M059J (cell line): ENCODE data around the gene DDX59. TPM values are rescaled to one million over a fixed set of nuclear protein-coding genes. Genes with fewer than 3 reads are reported as not detected.

ENCODE experiments used
- DNase-seq: peaks from one replicate; pipeline ENCODE4 v3.0.0-alpha.2; 2012; ENCODE audit warnings: low read depth
- total RNA-seq: library from RNA; depleted of rRNA; stranded (reverse); fragments of >200 nt; shearing (Covaris generic); gene quantifications from 2 replicates; pipeline ENCODE4 v1.2.3, GENCODE V29; 2014; rRNA removed

DDX59 gene
- 18.1 and 30.1 TPM in 2 replicates for total RNA-seq

- peak; percentile 97 for DNase-seq
These were observed at the start of gene DDX59 for GRCh38 chr1:200669314-200670241. Gene DDX59, minus strand, starts transcription at chr1:200669907. Its CDS starts 3,167 bp downstream, at chr1:200666740.

DNA sequence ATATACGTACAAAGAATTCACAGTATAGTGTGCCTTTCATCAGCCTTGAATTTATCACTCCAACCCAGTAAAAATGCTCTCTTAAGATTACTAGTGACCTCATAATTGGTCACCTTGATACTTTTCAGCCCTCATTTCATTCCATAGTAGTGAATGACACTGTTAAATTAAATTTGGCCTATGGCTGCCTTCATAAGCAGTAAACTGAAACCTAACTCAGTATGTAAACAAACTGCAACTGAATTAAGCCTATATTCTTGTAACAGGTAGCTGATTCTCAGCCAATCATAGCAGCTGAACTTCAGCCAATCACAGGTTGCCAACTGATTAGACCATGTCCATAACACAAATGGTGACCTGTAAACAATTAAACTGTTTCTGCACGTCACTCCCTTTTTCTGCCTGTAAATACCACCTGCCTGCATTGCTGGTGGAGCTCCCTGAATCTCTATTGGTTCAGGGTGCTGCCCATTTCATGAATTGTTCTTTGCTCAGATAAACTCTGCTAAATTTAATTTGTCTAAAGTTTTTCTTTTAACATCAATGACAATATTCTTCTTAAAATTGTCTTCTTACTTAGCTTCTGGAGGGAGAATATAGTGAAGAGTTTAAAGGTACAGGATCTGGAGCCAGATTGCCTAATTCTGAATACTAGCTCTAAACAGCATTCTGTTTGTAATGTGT, 44.9 kb upstream of the DDX59 start:
- DNase-seq, result no peak

DNA sequence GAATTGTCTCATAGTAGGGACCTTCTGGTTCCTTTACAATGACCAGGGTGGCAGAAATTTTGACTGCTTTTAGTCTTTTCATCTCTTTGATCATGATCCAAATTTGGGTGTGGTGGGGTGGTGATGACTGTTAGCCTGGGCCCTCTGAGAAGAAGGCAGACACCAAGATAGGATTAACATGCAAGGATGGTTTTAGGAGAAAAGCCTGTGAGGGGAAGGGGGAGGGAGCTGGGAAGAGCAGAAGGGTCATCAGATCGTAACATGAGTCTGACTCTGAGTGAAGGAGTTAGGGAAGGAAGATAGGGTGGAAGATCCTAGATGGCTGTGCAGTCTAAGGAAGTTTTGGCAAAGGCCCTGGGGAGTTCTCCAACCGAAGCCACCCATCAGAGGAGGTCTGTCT, 40.5 kb upstream of the DDX59 start:
- no peak for DNase-seq

DNA sequence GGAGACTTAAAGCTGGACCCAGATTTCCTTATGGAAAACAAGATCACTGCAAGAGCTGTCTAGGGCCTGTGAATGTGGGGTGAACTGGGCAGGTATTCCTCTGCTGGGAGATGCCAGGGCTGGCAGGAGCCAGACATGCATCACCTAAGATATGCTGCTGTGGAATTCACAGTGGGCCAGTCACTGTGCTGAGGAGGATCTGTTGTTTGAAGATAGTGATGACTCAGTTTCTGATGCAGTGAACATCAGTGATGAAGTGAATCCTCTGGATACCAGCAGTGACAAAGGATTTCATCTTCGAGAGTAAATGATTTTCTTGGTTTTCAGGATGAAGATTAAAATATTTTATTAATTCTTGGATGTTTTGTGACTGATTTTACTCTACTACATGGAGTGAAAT, 39.1 kb upstream of the DDX59 start:
- peak; percentile 16 for DNase-seq

DNA sequence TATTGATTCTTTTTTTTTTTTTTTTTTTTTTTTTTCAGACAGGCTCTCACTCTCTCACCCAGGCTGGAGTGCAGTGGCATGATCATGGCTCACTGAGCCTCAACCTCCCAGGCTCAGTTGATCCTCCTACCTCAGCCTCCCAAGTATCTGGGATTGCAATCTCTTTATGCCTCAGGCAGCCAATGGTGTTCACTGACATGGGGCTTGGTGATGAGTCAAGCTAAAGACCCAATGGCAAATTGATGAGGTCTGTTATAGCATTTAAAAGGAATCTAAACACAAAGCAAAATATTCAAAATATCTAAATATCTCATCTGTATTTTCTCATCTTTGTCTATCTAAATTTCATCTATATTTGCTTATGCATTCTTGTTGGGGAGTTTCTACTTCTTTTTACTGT, 38.5 kb upstream of the DDX59 start:
- no peak for DNase-seq

DNA sequence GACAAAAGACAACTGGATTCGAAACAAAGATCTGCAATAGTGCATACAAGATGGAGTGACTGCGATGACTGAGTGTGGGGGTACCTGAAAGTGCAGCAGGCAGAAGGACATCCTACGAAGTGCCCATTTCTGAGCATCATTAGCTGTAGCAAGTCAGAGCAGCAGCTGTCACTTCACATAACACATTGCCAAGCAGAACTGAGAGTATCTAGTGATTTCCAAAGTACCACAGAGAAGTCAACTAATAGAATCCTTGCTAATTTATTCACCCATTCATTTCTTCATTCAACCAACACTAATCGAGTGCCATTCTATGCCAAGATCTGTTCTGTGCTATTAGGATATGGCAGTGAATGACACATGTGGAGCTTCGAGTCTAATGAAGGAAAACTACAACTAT, 37.4 kb upstream of the DDX59 start:
- no peak for DNase-seq

- DNase-seq, result no peak
These were observed 36.6 kb upstream of the DDX59 start for GRCh38 chr1:200706111-200706814.

GRCh38 chr1:200704986-200705500, 35.3 kb upstream of the DDX59 start:
- DNase-seq, result no peak

DNA sequence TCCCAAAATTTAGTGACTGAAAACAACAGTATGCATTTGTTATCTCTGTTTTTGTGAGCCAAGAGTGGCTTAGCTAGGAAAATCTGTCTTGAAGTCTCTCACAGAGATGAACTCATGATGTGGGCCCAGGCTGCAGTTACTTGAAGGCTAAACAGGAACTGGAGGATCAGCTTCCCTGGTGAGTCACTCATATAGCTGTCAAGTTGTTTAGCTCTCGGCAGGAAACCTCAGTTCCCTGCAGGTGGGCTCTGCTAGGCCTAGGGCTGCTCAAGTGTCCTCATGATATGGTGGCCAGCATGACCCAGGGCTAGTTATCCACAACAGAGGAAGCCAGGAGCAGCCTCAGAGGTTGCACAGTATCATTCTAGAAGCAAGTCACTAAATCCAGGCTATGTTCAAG, 30.2 kb upstream of the DDX59 start:
- peak; percentile 92 for DNase-seq

DNA sequence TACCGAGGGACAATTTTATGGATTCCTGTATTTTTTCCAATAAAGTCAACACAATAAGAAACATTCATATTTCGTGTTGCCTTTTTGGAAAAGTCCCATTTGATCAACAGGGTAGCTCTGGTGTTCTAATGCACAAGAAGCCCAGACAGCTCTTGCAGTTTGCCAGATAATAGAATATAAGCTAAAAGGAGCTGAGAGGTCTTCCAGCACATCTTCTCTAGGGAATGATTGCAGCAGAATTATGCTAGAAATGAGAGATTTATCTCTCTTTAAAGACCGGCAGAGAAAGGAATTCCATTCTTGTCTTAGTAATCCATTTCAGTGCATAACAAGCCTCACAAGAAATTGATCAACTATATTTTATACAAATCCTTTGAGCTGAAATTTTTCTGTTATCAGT, 25.0 kb upstream of the DDX59 start:
- no peak for DNase-seq

- DNase-seq, result no peak
These were observed 23.6 kb upstream of the DDX59 start for GRCh38 chr1:200693327-200693726.

GRCh38 chr1:200692316-200692715, 22.6 kb upstream of the DDX59 start:
- DNase-seq, result no peak

GRCh38 chr1:200686620-200687019, 16.9 kb upstream of the DDX59 start:
- DNase-seq, result no peak

GRCh38 chr1:200684015-200684414, 14.3 kb upstream of the DDX59 start:
- no peak for DNase-seq

DNA sequence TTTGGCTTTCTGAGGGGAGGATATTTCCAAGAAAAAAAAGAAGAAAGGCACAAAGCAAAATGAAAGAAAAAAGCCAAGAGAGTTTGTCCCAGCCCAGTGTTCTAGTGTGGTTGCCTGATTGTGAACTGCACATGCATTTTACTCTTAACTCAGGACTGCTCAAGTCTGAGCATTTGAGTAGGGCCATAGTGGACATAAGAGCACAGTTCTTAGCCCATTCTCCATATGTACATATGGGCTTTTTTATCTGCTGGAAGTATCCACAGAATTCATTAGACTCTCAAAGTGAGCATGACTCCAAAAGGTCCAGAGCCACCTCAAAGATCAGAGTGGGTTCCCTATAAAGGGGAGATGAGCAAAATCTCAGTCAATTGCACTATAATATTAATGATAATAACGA, 13.6 kb upstream of the DDX59 start:
- no peak for DNase-seq

DNA sequence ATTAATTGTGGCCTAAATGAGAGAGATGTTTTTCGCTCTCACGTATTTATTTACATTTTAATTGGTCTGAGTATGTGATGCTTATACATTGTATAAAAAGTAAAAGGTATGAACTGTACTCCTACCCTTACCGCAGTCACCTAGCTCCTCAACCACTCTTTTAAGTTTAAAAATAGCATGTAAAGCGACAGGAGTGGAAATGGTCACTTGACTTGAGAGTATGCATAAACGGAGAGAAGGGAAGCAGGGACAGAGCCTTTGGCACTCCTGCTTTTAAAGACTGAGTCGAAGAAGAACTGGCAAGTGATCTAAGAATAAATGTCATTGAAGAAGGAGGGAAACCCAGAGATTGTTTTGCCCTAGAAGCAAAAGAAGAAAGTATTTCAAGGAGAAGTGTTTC, 11.5 kb upstream of the DDX59 start:
- DNase-seq, result no peak

DNA sequence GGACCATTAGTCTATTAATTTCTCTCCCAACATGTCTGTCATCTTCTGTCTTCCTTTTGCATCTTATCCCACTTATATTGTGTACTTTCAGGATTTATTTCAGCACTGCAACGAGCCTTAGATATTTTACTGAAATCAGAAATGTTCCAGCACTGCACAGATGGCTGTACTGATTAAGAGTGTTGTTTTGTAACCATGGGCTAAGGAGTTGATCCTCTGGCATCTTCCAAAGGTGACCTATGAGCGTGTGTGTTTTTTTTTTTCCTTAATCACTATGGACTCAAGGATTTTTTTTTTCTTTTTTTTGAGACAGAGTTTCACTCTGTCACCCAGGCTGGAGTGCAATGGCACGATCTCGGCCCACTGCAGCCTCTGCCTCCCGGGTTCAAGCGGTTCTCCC, 7.1 kb upstream of the DDX59 start:
- no peak for DNase-seq

- no peak for DNase-seq
These were observed 5.8 kb upstream of the DDX59 start for GRCh38 chr1:200675588-200675852.

DNA sequence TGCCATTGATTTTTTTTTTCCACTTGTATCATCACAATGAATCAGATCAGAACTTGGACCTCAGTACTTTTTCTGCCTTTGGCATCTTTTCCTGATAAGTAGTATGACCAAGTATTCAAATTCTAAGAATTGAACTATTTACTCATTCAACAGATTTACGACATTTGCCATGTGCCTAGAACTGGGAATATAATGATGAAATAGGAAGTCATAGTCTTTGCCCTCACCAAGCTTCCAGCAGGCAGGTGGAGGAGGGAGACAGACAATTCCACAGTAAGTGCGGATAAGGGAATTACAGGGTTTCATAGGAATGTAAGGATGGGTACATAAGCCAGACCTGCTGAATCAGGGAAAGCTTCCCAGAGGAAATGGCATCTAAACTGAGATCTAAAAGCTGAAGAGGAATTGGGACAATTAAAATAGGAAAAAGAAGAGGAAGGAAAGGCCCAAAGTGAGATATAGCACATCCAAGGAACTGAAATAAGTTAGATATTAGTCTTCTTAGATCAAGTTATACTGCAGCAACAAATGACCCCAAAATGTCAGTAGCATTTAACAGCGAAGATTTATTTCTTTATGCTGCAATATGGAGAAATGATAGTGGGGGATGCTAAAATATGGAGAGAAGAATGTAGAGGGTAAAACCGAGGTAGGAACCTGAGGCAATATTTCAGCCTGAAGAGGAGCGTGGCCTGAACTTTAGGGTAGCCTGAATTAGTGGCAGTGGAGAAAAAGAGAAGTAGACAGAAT, 5.3 kb upstream of the DDX59 start:
- DNase-seq, result no peak

GRCh38 chr1:200673952-200674823, 4.5 kb upstream of the DDX59 start:
- DNase-seq, result no peak
